HepG2 (cell line): ENCODE results near the gene BBS12. TPM values are rescaled to one million over a fixed set of nuclear protein-coding genes. Genes with fewer than 3 reads are reported as not detected.

Experiments
- ATAC-seq: fragments of 200-7000 bp; cut with Tn5 transposase; 3 replicates; pipeline ENCODE4 v1.9.1; 2020; ENCODE audit warnings: mild to moderate bottlenecking, moderate library complexity
- BruUV-seq: library from RNA; stranded (reverse); fragments of 400-500 nt; replicated peaks from 2 replicates; lab custom pipeline; 2021; lab: Mats Ljungman, UMichigan
- CTCF ChIA-PET: fragments of 300-600 bp; formaldehyde crosslinking; extraction: SDS; loops from one replicate; lab custom pipeline; 2021; ENCODE audit warnings: low total read pairs, inconsistent platforms, low intra/inter-chr PET ratio; lab: Yijun Ruan, JAX
- POLR2A ChIA-PET: fragments of 350-600 bp; sonication (Branson Sonifier 250); formaldehyde crosslinking; loops from one replicate; lab custom pipeline; 2020; ENCODE audit warnings: antibody characterized with exemption, inconsistent platforms; lab: Yijun Ruan, JAX
- DNase-seq: peaks from one replicate; pipeline ENCODE4 v3.0.0-alpha.2; 2015; ENCODE audit warnings: low spot score
- FAIRE-seq: peaks from 3 replicates; lab custom pipeline; 2011; peaks lifted over from hg19 to GRCh38; lab: Jason Lieb, UNC
- H2AFZ ChIP-seq: one replicate; pipeline ENCODE4 v1.6.1; 2011; ENCODE audit warnings: low read length, inconsistent platforms
- H3K27ac ChIP-seq: fragments of 300-600 bp; 3 replicates; pipeline ENCODE4 v1.8.0; 2011; ENCODE audit warnings: mixed run types, mild to moderate bottlenecking, mixed read lengths, low read length, inconsistent platforms; ENCODE audit not compliant: insufficient read depth; ENCODE audit errors: extremely low read length
- H3K27me3 ChIP-seq, 2 experiments: fragments of 200-600 bp in 1 of 2; 2 replicates in 1 of 2; 3 replicates in 1 of 2; pipeline versions ENCODE4 v1.6.0 to v1.8.0; 2011; ENCODE audit warnings: low read length in 2 of 2, mild to moderate bottlenecking in 2 of 2, moderate library complexity in 2 of 2, inconsistent platforms in 1 of 2; ENCODE audit not compliant: insufficient read depth in 2 of 2, control insufficient read depth in 1 of 2
- H3K36me3 ChIP-seq, 2 experiments: fragments of 200-600 bp in 1 of 2; replicated peaks in 1 of 2; 2 replicates in 1 of 2; 3 replicates in 1 of 2; pipeline versions ENCODE4 v1.5.1 to v1.8.0; 2011; ENCODE audit warnings: low read length in 2 of 2, inconsistent platforms in 1 of 2; ENCODE audit not compliant: insufficient read depth in 2 of 2, control insufficient read depth in 1 of 2
- H3K4me1 ChIP-seq: 2 replicates; pipeline ENCODE4 v1.5.1; 2012; ENCODE audit warnings: low read length, inconsistent platforms; ENCODE audit not compliant: insufficient read depth
- H3K4me2 ChIP-seq: 2 replicates; pipeline ENCODE4 v1.6.0; 2011; ENCODE audit warnings: low read depth, low read length, inconsistent platforms
- H3K4me3 ChIP-seq, 3 experiments: fragments of 200-600 bp in 1 of 3; sonication (generic), shearing (Covaris generic) in 1 of 3; replicated peaks in 1 of 3; 2 replicates each; pipeline ENCODE4 v1.5.1; 2011 to 2016; ENCODE audit warnings: low read length in 3 of 3, inconsistent platforms in 2 of 3, low read depth in 2 of 3, mild to moderate bottlenecking in 2 of 3, control low read depth in 1 of 3, mixed read lengths in 1 of 3; ENCODE audit not compliant: insufficient read depth in 1 of 3
- H3K79me2 ChIP-seq: one replicate; pipeline ENCODE4 v1.6.1; 2011; ENCODE audit warnings: low read length, inconsistent platforms; ENCODE audit not compliant: insufficient read depth
- H3K9ac ChIP-seq: 2 replicates; pipeline ENCODE4 v1.6.0; 2011; ENCODE audit warnings: mild to moderate bottlenecking, low read depth, low read length, inconsistent platforms; ENCODE audit not compliant: insufficient read depth
- H3K9me3 ChIP-seq: 2 replicates; pipeline ENCODE4 v1.5.1; 2012; ENCODE audit warnings: mild to moderate bottlenecking, low read length
- H4K20me1 ChIP-seq: 2 replicates; pipeline ENCODE4 v1.6.0; 2011; ENCODE audit warnings: inconsistent platforms, mild to moderate bottlenecking, low read length, moderate library complexity; ENCODE audit not compliant: insufficient read depth
- ARNT2 ChIP-seq: sonication (generic); formaldehyde crosslinking; IDR thresholded peaks from 2 replicates; pipeline ENCODE4 v1.8.0; 2022; ENCODE audit warnings: mild to moderate bottlenecking, low read depth, missing genetic modification reagents, moderate library complexity
- ELF3 ChIP-seq: IDR thresholded peaks from 2 replicates; pipeline ENCODE4 v1.6.1; 2016; ENCODE audit warnings: missing genetic modification reagents, missing compliant biosample characterization
- HNF4G ChIP-seq, 2 experiments: sonication (generic) in 1 of 2; formaldehyde crosslinking in 1 of 2; IDR thresholded peaks; 2 replicates each; pipeline versions ENCODE4 v1.4.0 to v1.6.1; 2011 to 2020; ENCODE audit warnings: borderline replicate concordance in 2 of 2, low read depth in 2 of 2, mild to moderate bottlenecking in 2 of 2, low read length in 1 of 2, missing genetic modification reagents in 1 of 2, moderate library complexity in 1 of 2
- KMT2B ChIP-seq: IDR thresholded peaks from 2 replicates; pipeline ENCODE4 v1.6.1; 2016; ENCODE audit warnings: missing genetic modification reagents, missing compliant biosample characterization
- MAZ ChIP-seq, 2 experiments: sonication (generic) in 1 of 2; formaldehyde crosslinking in 1 of 2; IDR thresholded peaks; 2 replicates each; pipeline versions ENCODE4 v1.5.0 to v1.6.1; 2012 to 2020; ENCODE audit warnings: low read depth in 2 of 2, mild to moderate bottlenecking in 2 of 2, borderline replicate concordance in 1 of 2, improper control_type of control experiment in 1 of 2, low read length in 1 of 2, missing genetic modification reagents in 1 of 2, moderate library complexity in 1 of 2
- MIXL1 ChIP-seq: IDR thresholded peaks from 2 replicates; pipeline ENCODE4 v1.6.1; 2016
- NBN ChIP-seq: fragments of 450-650 bp; conservative IDR thresholded peaks from 2 replicates; pipeline ENCODE4 v1.6.1; 2017
- NFATC3 ChIP-seq: sonication (generic); formaldehyde crosslinking; IDR thresholded peaks from 2 replicates; pipeline ENCODE4 v1.5.1; 2020; ENCODE audit warnings: mild to moderate bottlenecking, missing genetic modification reagents
- POLR2A ChIP-seq, 2 experiments: IDR thresholded peaks; 2 replicates each; pipeline ENCODE4 v1.6.1; 2011; ENCODE audit warnings: low read depth in 2 of 2, low read length in 2 of 2, mild to moderate bottlenecking in 1 of 2, moderate library complexity in 1 of 2; ENCODE audit not compliant: insufficient read depth in 1 of 2
- POLR2AphosphoS2 ChIP-seq: IDR thresholded peaks from 2 replicates; pipeline ENCODE4 v1.6.1; 2011; ENCODE audit warnings: low read depth, low read length, improper control_type of control experiment
- YEATS2 ChIP-seq: sonication (generic); formaldehyde crosslinking; IDR thresholded peaks from 2 replicates; pipeline ENCODE4 v1.4.0; 2020; ENCODE audit warnings: missing genetic modification reagents, borderline replicate concordance
- ZBTB1 ChIP-seq: sonication (generic); formaldehyde crosslinking; IDR thresholded peaks from 2 replicates; pipeline ENCODE4 v1.4.0; 2020; ENCODE audit warnings: missing genetic modification reagents, borderline replicate concordance
- ZNF256 ChIP-seq: sonication (generic); formaldehyde crosslinking; conservative IDR thresholded peaks from 2 replicates; pipeline ENCODE4 v1.4.0; 2020; ENCODE audit warnings: missing genetic modification reagents
- ZNF44 ChIP-seq: sonication (generic); formaldehyde crosslinking; IDR thresholded peaks from 2 replicates; pipeline ENCODE4 v1.5.1; 2020; ENCODE audit warnings: mild to moderate bottlenecking, missing genetic modification reagents
- ZNF441 ChIP-seq: sonication (generic); formaldehyde crosslinking; IDR thresholded peaks from 2 replicates; pipeline ENCODE4 v1.7.0; 2021; ENCODE audit warnings: missing genetic modification reagents, borderline replicate concordance
- ZNF546 ChIP-seq: sonication (generic); formaldehyde crosslinking; conservative IDR thresholded peaks from 2 replicates; pipeline ENCODE4 v1.8.1; 2023; ENCODE audit warnings: mild to moderate bottlenecking, missing genetic modification reagents
- ZNF773 ChIP-seq: sonication (generic); formaldehyde crosslinking; IDR thresholded peaks from 2 replicates; pipeline ENCODE4 v1.4.0; 2020; ENCODE audit warnings: missing genetic modification reagents, borderline replicate concordance
- ZSCAN30 ChIP-seq: sonication (generic); formaldehyde crosslinking; IDR thresholded peaks from 2 replicates; pipeline ENCODE4 v1.5.0; 2020; ENCODE audit warnings: mild to moderate bottlenecking, missing genetic modification reagents
- WGBS: methylation state at CpG from one replicate; pipeline ENCODE4 v1.1.6; 2017; ENCODE audit warnings: low lambda C conversion rate; 5-methylcytosine and 5-hydroxymethylcytosine counted together
- in situ Hi-C: cut with HindIII; loops from 2 replicates; pipeline ENCODE4 v1.10.0; 2017; ENCODE audit warnings: low pct_unique_long_range_greater_than_20kb; ENCODE audit not compliant: extremely low pct_ligation_motif_present
- intact Hi-C: fragments of 100-400 bp; cut with micrococcal nuclease; formaldehyde crosslinking; loops from one replicate; pipeline ENCODE4 v1.10.0; 2022; ENCODE audit not compliant: unreplicated experiment
- polyA plus RNA-seq, 8 experiments: library from polyadenylated mRNA; depleted of rRNA in 3 of 8; stranded (reverse) in 7 of 8; unstranded in 1 of 8; fragments of >200 nt; fragmentation: Illumina TruSeq in 4 of 8; extraction: Trizol in 4 of 8; gene quantifications; 2 replicates each; pipeline versions ENCODE4 v1.2.1 to v1.2.3, GENCODE V29; 2011 to 2016; ENCODE audit warnings: low read depth in 4 of 8, missing spikeins in 1 of 8, mixed read lengths in 1 of 8; ENCODE audit not compliant: insufficient read depth in 1 of 8
- total RNA-seq, 5 experiments: library from RNA; depleted of rRNA; stranded (reverse); fragments of >200 nt; fragmentation: Illumina TruSeq; extraction: Trizol; gene quantifications; 2 replicates each; pipeline ENCODE4 v1.2.3, GENCODE V29; 2016; ENCODE audit warnings: low read depth in 1 of 5
- TF ChIP-seq, protein P1 (sequence below): sonication (generic); formaldehyde crosslinking; IDR thresholded peaks from 2 replicates; pipeline ENCODE4 v1.5.1; 2020; ENCODE audit warnings: missing genetic modification reagents, mild to moderate bottlenecking, borderline replicate concordance
- TF ChIP-seq, protein P2 (sequence below): sonication (generic); formaldehyde crosslinking; IDR thresholded peaks from 2 replicates; pipeline ENCODE4 v1.4.0; 2020; ENCODE audit warnings: mild to moderate bottlenecking, missing genetic modification reagents
- TF ChIP-seq, protein P3 (sequence below): IDR thresholded peaks from 2 replicates; pipeline ENCODE4 v1.6.1; 2016; ENCODE audit warnings: missing compliant biosample characterization, missing genetic modification reagents, borderline replicate concordance

Gene BBS12
- total and polyA plus RNA-seq, 2 of the 13 experiments (the other 11 are each of a cell fraction or from before 2014, with no cell fraction given), result 0.32 to 1.7 TPM

DNA sequence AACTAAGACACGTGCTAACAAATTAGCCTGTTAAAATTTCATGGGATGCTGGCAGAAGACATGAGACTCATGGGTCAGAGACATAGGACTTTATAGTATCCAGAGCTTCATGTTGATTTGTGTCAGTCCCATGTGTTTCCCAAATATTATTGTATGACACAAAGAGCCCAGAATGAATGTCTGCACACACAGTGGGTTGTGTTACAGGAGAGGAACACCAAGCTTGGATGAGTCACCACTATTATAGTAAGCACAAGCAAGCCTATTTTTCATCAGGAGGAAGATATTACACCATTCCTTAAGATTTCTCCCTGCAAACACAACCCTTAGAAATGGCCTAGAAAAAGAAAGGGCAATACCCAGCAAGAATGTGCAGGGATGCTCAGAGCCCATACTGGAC lies 15.4 kb downstream of the BBS12 start:
- intact Hi-C loops, result no loop called here
- no peak for FAIRE-seq
- H2AFZ ChIP-seq, result no peak overlapping the region

DNA sequence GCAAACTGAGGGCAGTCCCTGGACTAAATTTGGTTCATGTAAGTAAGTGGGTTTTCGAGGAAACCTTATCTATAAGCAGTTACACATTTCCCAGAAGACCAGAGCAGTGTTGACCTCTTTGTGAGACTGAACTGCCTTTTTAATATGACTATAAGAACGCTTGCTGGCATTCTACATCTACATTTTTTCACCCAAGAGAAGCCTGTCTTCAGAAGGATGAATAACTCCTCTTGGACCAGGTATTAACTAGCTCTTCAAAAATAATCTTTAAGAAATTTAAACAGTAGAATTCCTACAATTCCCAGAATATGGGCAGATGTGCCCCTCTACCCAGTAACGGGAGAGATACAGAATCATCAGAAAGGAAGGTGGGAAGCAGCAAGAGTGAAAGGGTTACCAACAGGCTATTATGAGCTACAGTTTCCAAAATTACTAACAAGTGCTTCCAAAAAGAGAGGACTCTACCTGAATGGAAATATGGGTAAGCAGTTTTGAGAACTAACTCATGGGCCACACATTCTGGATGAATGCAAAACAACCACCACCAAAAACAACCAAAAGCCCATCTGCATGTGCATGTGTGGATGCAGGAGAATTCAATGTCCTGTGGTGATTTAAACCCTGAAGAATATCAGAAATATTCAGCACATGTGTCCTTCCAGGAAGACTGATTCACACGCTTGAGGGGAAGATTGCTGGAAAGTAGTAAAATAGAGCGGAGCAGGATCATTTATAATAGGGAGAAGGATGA lies 17.4 kb downstream of the BBS12 start:
- Histone ChIP-seq H2AFZ (no peak overlapping the region), H3K79me2 (no peaks in the 10 kb centered on the region), H3K4me2 (no peak overlapping the region), H3K4me1 (no peaks in the 10 kb centered on the region), H4K20me1 (no peaks in the 10 kb centered on the region), H3K9me3 (no peaks in the 10 kb centered on the region), H3K4me3 (no peak overlapping the region), H3K36me3 (no peaks in the 10 kb centered on the region), H3K9ac (no peak overlapping the region), H3K27ac (no peak overlapping the region), H3K27me3 (no peaks in the 10 kb centered on the region)
- intact Hi-C loops (no loop called here), in situ Hi-C loops (loop anchor here (25.0 kb wide), 1 partner anchor 1362 kb away; no protein-coding TSS in a partner anchor)
- ChIA-PET POLR2A (no interaction called here), CTCF (no interaction called here)
- ATAC-seq (no peak), DNase-seq (no peak), FAIRE-seq (no peak)
- no TSS peak for BruUV-seq
- 72% methylated on average over 5 of the region's 5 CpGs for WGBS
- no peak for TF ChIP-seq ZNF773 (CRISPR knock-in tag)
- TF ChIP-seq YEATS2 (CRISPR knock-in tag), result no peak
- no peak for TF ChIP-seq MIXL1 (CRISPR knock-in tag)
- no peak for TF ChIP-seq POLR2A (IDR thresholded peaks at IDR 0.05; ENCODE audit: insufficient read depth in 1 of 2, low read depth in 2 of 2, low read length in 2 of 2)
- TF ChIP-seq, protein P1, sequence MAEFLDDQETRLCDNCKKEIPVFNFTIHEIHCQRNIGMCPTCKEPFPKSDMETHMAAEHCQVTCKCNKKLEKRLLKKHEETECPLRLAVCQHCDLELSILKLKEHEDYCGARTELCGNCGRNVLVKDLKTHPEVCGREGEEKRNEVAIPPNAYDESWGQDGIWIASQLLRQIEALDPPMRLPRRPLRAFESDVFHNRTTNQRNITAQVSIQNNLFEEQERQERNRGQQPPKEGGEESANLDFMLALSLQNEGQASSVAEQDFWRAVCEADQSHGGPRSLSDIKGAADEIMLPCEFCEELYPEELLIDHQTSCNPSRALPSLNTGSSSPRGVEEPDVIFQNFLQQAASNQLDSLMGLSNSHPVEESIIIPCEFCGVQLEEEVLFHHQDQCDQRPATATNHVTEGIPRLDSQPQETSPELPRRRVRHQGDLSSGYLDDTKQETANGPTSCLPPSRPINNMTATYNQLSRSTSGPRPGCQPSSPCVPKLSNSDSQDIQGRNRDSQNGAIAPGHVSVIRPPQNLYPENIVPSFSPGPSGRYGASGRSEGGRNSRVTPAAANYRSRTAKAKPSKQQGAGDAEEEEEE (CRISPR knock-in tag), result no peak
- TF ChIP-seq ARNT2, result no peak
- TF ChIP-seq, protein P2, sequence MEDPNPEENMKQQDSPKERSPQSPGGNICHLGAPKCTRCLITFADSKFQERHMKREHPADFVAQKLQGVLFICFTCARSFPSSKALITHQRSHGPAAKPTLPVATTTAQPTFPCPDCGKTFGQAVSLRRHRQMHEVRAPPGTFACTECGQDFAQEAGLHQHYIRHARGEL (CRISPR knock-in tag), result no peak
- TF ChIP-seq ZBTB1, result no peak
- TF ChIP-seq ZNF546 (CRISPR knock-in tag), result no peak
- TF ChIP-seq ELF3 (CRISPR knock-in tag), result no peak

More for the DNA sequence above, 15.4 kb downstream of the BBS12 start:
- Histone ChIP-seq H3K9ac (no peak overlapping the region), H3K9me3 (no peaks in the 10 kb centered on the region), H3K79me2 (no peaks in the 10 kb centered on the region), H4K20me1 (no peaks in the 10 kb centered on the region), H3K27me3 (no peaks in the 10 kb centered on the region), H3K4me3 (no peak overlapping the region), H3K4me1 (peaks cover 10% of the 10 kb centered on the region), H3K4me2 (no peak overlapping the region), H3K27ac (no peak overlapping the region), H3K36me3 (no peaks in the 10 kb centered on the region)
- no peak for DNase-seq
- in situ Hi-C loops, result no loop called here
- ChIA-PET CTCF (no interaction called here), POLR2A (no interaction called here)
- TF ChIP-seq POLR2AphosphoS2 (no peak), ZNF441 (CRISPR knock-in tag) (no peak), HNF4G (IDR thresholded peaks at IDR 0.05; ENCODE audit: borderline replicate concordance, low read depth, low read length) (no peak), HNF4G (CRISPR knock-in tag; IDR thresholded peaks at IDR 0.05; ENCODE audit: borderline replicate concordance, low read depth) (no peak), MAZ (IDR thresholded peaks at IDR 0.05; ENCODE audit: borderline replicate concordance, low read depth, low read length) (no peak), MAZ (CRISPR knock-in tag; IDR thresholded peaks at IDR 0.05; ENCODE audit: low read depth) (no peak), ZSCAN30 (CRISPR knock-in tag) (no peak), KMT2B (CRISPR knock-in tag) (no peak), NBN (no peak), ZNF256 (no peak), NFATC3 (no peak), ZNF44 (no peak)
- TF ChIP-seq, protein P3, sequence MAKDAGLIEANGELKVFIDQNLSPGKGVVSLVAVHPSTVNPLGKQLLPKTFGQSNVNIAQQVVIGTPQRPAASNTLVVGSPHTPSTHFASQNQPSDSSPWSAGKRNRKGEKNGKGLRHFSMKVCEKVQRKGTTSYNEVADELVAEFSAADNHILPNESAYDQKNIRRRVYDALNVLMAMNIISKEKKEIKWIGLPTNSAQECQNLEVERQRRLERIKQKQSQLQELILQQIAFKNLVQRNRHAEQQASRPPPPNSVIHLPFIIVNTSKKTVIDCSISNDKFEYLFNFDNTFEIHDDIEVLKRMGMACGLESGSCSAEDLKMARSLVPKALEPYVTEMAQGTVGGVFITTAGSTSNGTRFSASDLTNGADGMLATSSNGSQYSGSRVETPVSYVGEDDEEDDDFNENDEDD (CRISPR knock-in tag), result no peak
- no peak for ATAC-seq
- BruUV-seq, result no TSS peak
- WGBS, result 86% methylated on average over 1 of the region's 1 CpG
